HL-60/S4 treated with phorbol 12-myristate 13-acetate at 8.2 ng/mL for 4 days and 3 days (cell line): ENCODE results near the gene NKTR.
"Not testable (repeated sequence)": the region's sequence is repeated elsewhere in the genome, so short reads cannot be mapped to it uniquely, and the experiment has no call there.

Experiments
- in situ Hi-C: fragments of 300-500 bp; cut with MboI; formaldehyde crosslinking; loops from 2 replicates; pipeline ENCODE4 v1.15.0; 2022; ENCODE audit warnings: low sequenced_read_pairs

The NKTR gene

GRCh38 chr3:42600111-42600957, at the start of gene NKTR:
Gene NKTR, plus strand, starts transcription at chr3:42600686. Its CDS starts 321 bp downstream, at chr3:42601007.
- in situ Hi-C loops: no loop called here

GRCh38 chr3:42552830-42553229, 47.7 kb upstream of the NKTR start:
- in situ Hi-C loops: no loop called here

- in situ Hi-C loops: no loop called here
Observed at GRCh38 chr3:42556089-42556632, 44.3 kb upstream of the NKTR start.

- in situ Hi-C loops: not testable (repeated sequence)
Observed at GRCh38 chr3:42556817-42557216, 43.7 kb upstream of the NKTR start.

GRCh38 chr3:42557854-42558253, 42.6 kb upstream of the NKTR start:
- in situ Hi-C loops: no loop called here

GRCh38 chr3:42562047-42562907, 38.2 kb upstream of the NKTR start:
- in situ Hi-C loops: no loop called here

- in situ Hi-C loops: no loop called here
Observed at GRCh38 chr3:42569593-42570142, 30.8 kb upstream of the NKTR start.

GRCh38 chr3:42572278-42572677, 28.2 kb upstream of the NKTR start:
- in situ Hi-C loops: no loop called here

- in situ Hi-C loops: no loop called here
Observed at GRCh38 chr3:42575137-42575741, 25.2 kb upstream of the NKTR start.

- in situ Hi-C loops: no loop called here
Observed at GRCh38 chr3:42578054-42578453, 22.4 kb upstream of the NKTR start.

GRCh38 chr3:42579346-42579745, 21.1 kb upstream of the NKTR start:
- in situ Hi-C loops: not testable (repeated sequence)

GRCh38 chr3:42581400-42581708, 19.1 kb upstream of the NKTR start:
- in situ Hi-C loops: no loop called here

GRCh38 chr3:42581709-42582473, 18.6 kb upstream of the NKTR start, which contains the start of gene SEC22C:
Gene SEC22C, minus strand, starts transcription at chr3:42581967. Its CDS starts 12,921 bp downstream, at chr3:42569046.
- in situ Hi-C loops: no loop called here

- in situ Hi-C loops: no loop called here
Observed at GRCh38 chr3:42582474-42583070, 17.9 kb upstream of the NKTR start.

GRCh38 chr3:42588625-42589024, 11.9 kb upstream of the NKTR start:
- in situ Hi-C loops: no loop called here

- in situ Hi-C loops: no loop called here
Observed at GRCh38 chr3:42589382-42590109, 10.9 kb upstream of the NKTR start.

GRCh38 chr3:42590989-42591756, 9.3 kb upstream of the NKTR start:
- in situ Hi-C loops: no loop called here

- in situ Hi-C loops: no loop called here
Observed at GRCh38 chr3:42591811-42592210, 8.7 kb upstream of the NKTR start.
